ENCODE results near the gene THSD1.
"Not testable (repeated sequence)": the region's sequence is repeated elsewhere in the genome, so short reads cannot be mapped to it uniquely, and the experiment has no call there.

- TF ChIP-seq CTCF (IDR thresholded peaks at IDR 0.05 in 8 of 11, conservative IDR thresholded peaks at IDR 0.05 in 3 of 11); POLR2AphosphoS5 (IDR thresholded peaks at IDR 0.05); POLR2A (IDR thresholded peaks at IDR 0.05): not testable (repeated sequence)
Observed at GRCh38 chr13:52337828-52338455, 68.0 kb downstream of the THSD1 start.
